OCI-LY1 (cell line): Measurements from ENCODE around the gene OTOS.

ENCODE experiments used
- H2AFZ ChIP-seq: fragments of 200-600 bp; sonication (generic), shearing (Covaris generic); 2 replicates; pipeline ENCODE4 v1.6.0; 2014; ENCODE audit warnings: antibody characterized with exemption, mild to moderate bottlenecking, low read length
- H3F3A ChIP-seq: fragments of 200-600 bp; sonication (generic), shearing (Covaris generic); 2 replicates; pipeline ENCODE4 v1.6.0; 2014; ENCODE audit warnings: mild to moderate bottlenecking, antibody characterized with exemption, low read length, moderate library complexity; ENCODE audit not compliant: insufficient read depth
- H3K27ac ChIP-seq: fragments of 200-600 bp; sonication (generic); 2 replicates; pipeline ENCODE4 v1.5.1; 2014; ENCODE audit warnings: low read length, mixed run types, mild to moderate bottlenecking, low read depth; ENCODE audit not compliant: poor library complexity, severe bottlenecking
- H3K27me3 ChIP-seq: fragments of 200-600 bp; sonication (generic); 2 replicates; pipeline ENCODE4 v1.6.0; 2014; ENCODE audit warnings: antibody characterized with exemption, mild to moderate bottlenecking, low read length, moderate library complexity; ENCODE audit not compliant: insufficient read depth
- H3K36me3 ChIP-seq: fragments of 200-600 bp; sonication (generic); 2 replicates; pipeline ENCODE4 v1.6.1; 2014; ENCODE audit warnings: mild to moderate bottlenecking, antibody characterized with exemption, low read length, moderate library complexity, mixed read lengths; ENCODE audit not compliant: insufficient read depth
- H3K4me1 ChIP-seq: fragments of 200-600 bp; sonication (generic); 2 replicates; pipeline ENCODE4 v1.5.1; 2014; ENCODE audit warnings: mild to moderate bottlenecking, low read length, moderate library complexity; ENCODE audit not compliant: insufficient read depth, severe bottlenecking
- H3K4me2 ChIP-seq: fragments of 200-600 bp; sonication (generic), shearing (Covaris generic); 2 replicates; pipeline ENCODE4 v1.6.1; 2014; ENCODE audit warnings: low read length
- H3K4me3 ChIP-seq: fragments of 200-600 bp; sonication (generic); 2 replicates; pipeline ENCODE4 v1.5.1; 2014; ENCODE audit warnings: low read length, low read depth, mild to moderate bottlenecking, mixed read lengths; ENCODE audit not compliant: poor library complexity, severe bottlenecking
- H3K79me2 ChIP-seq: fragments of 200-600 bp; shearing (Covaris generic); 2 replicates; pipeline ENCODE4 v1.6.1; 2016; ENCODE audit warnings: mixed run types, low read length, mixed read lengths; ENCODE audit not compliant: insufficient read depth
- H3K9ac ChIP-seq: fragments of 200-600 bp; sonication (generic), shearing (Covaris generic); 2 replicates; pipeline ENCODE4 v1.6.1; 2014; ENCODE audit warnings: mild to moderate bottlenecking, low read length, mixed read lengths
- H3K9me2 ChIP-seq: fragments of 200-600 bp; sonication (generic), shearing (Covaris generic); 2 replicates; pipeline ENCODE4 v1.6.1; 2014; ENCODE audit warnings: low read depth, mild to moderate bottlenecking, low read length, mixed read lengths
- H3K9me3 ChIP-seq: fragments of 200-600 bp; shearing (Covaris generic); 2 replicates; pipeline ENCODE4 v1.6.1; 2014; ENCODE audit warnings: low read length, mixed read lengths
- H4K20me1 ChIP-seq: fragments of 200-600 bp; sonication (generic), shearing (Covaris generic); 2 replicates; pipeline ENCODE4 v1.6.0; 2016; ENCODE audit warnings: mild to moderate bottlenecking, low read length; ENCODE audit not compliant: insufficient read depth
- EZH2 ChIP-seq: fragments of 200-600 bp; sonication (generic), shearing (Covaris generic); IDR thresholded peaks from 2 replicates; pipeline ENCODE4 v1.8.0; 2017; ENCODE audit warnings: borderline replicate concordance, mixed run types, mild to moderate bottlenecking, antibody characterized with exemption, low read length, moderate library complexity, mixed read lengths
- TF ChIP-seq, protein P1 (sequence below): fragments of 200-600 bp; sonication (generic), shearing (Covaris generic); IDR thresholded peaks from 2 replicates; pipeline ENCODE4 v1.5.1; 2017; ENCODE audit warnings: mild to moderate bottlenecking, antibody characterized with exemption, low read length, moderate library complexity, mixed read lengths

OTOS gene

GRCh38 chr2:240140920-240141319 lies 462 bp upstream of the OTOS start:
- H3K9me3 ChIP-seq = no peaks in the 10 kb centered on the region
- no peak overlapping the region for H2AFZ ChIP-seq
- no peaks in the 10 kb centered on the region for H3K9me2 ChIP-seq
- H3K4me1 ChIP-seq = peaks cover 9% of the 10 kb centered on the region
- H3K9ac ChIP-seq = no peak overlapping the region
- no peak for TF ChIP-seq EZH2
- TF ChIP-seq, protein P1, sequence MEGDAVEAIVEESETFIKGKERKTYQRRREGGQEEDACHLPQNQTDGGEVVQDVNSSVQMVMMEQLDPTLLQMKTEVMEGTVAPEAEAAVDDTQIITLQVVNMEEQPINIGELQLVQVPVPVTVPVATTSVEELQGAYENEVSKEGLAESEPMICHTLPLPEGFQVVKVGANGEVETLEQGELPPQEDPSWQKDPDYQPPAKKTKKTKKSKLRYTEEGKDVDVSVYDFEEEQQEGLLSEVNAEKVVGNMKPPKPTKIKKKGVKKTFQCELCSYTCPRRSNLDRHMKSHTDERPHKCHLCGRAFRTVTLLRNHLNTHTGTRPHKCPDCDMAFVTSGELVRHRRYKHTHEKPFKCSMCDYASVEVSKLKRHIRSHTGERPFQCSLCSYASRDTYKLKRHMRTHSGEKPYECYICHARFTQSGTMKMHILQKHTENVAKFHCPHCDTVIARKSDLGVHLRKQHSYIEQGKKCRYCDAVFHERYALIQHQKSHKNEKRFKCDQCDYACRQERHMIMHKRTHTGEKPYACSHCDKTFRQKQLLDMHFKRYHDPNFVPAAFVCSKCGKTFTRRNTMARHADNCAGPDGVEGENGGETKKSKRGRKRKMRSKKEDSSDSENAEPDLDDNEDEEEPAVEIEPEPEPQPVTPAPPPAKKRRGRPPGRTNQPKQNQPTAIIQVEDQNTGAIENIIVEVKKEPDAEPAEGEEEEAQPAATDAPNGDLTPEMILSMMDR = no peak
- H3F3A ChIP-seq = no peaks in the 10 kb centered on the region
- 0 out of 2 replicates have a peak, but pooled peaks cover 4% of the 10 kb centered on the region for H3K27me3 ChIP-seq
- H4K20me1 ChIP-seq = no peaks in the 10 kb centered on the region
- no peaks in the 10 kb centered on the region for H3K79me2 ChIP-seq
- no peak overlapping the region for H3K4me3 ChIP-seq
- H3K36me3 ChIP-seq = no peaks in the 10 kb centered on the region
- no peak overlapping the region for H3K27ac ChIP-seq
- no peak overlapping the region for H3K4me2 ChIP-seq

DNA sequence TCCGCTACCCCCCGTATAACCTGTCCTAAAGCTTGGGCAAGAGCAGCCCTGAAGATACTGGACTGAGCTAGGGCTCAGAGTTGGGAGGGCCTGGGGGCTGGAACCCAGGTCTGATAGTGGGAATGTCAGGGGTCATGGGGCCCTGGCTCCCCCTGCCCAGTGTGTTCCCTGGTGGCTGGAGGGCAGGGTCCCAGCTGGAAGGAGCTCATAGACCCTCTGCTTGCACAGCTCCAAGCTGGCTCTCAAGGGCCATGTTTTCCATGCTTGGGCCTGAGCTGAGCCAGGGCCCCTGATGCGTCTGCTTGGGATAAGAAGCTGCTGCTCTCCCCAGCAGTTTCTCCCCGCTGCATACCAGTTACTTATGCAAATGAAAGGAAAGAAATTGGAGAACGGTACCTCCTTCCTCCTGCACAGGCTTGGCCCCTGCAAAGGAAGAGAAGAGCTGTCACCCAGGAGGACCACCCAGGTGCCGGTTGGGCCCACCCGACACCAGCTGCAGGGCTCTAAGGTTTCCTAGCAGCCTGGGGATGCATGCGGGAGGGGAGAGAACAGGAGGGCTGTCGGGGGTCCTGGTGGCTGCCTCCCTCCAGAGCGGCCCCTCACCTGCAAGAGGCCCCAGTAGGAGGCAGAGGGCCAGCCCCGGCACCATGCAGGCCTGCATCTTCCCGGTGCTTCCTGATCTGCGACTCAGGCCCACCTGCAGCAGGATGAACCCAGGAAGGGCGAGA lies 628 bp downstream of the OTOS start:
- H3K36me3 ChIP-seq = no peaks in the 10 kb centered on the region
- H3K9ac ChIP-seq = no peak overlapping the region
- H3K79me2 ChIP-seq = peaks cover 9% of the 10 kb centered on the region; the same call in 1 of the 2 replicates
- no peaks in the 10 kb centered on the region for H3K9me3 ChIP-seq
- H3K9me2 ChIP-seq = no peaks in the 10 kb centered on the region
- H3K27ac ChIP-seq = no peak overlapping the region
- H3K27me3 ChIP-seq = 0 out of 2 replicates have a peak, but pooled peaks cover 4% of the 10 kb centered on the region
- H3K4me2 ChIP-seq = no peak overlapping the region
- no peak overlapping the region for H2AFZ ChIP-seq
- no peaks in the 10 kb centered on the region for H3F3A ChIP-seq
- peaks cover 18% of the 10 kb centered on the region for H3K4me1 ChIP-seq
- TF ChIP-seq, protein P1 = no peak
- no peak for TF ChIP-seq EZH2
- no peak overlapping the region for H3K4me3 ChIP-seq
- H4K20me1 ChIP-seq = no peaks in the 10 kb centered on the region

GRCh38 chr2:240139011-240139441 lies 1.4 kb downstream of the OTOS start:
- Histone ChIP-seq H3K9ac (no peak overlapping the region), H3K4me1 (peaks cover 21% of the 10 kb centered on the region), H2AFZ (no peak overlapping the region), H3F3A (no peaks in the 10 kb centered on the region), H3K36me3 (no peaks in the 10 kb centered on the region), H3K9me3 (no peaks in the 10 kb centered on the region), H3K79me2 (peaks cover 11% of the 10 kb centered on the region; the same call in 1 of the 2 replicates), H3K4me3 (no peak overlapping the region), H4K20me1 (no peaks in the 10 kb centered on the region), H3K27ac (no peak overlapping the region), H3K4me2 (no peak overlapping the region), H3K27me3 (0 out of 2 replicates have a peak, but pooled peaks cover 4% of the 10 kb centered on the region), H3K9me2 (no peaks in the 10 kb centered on the region)
- no peak for TF ChIP-seq EZH2
